ENCODE results near the gene ALAD.

The ALAD gene

GRCh38 chr9:113425072-113425471, 24.0 kb upstream of the ALAD start:
- Histone ChIP-seq H2AFZ (ENCODE audit: low read length) (no peak overlapping the region), H3K4me2 (ENCODE audit: low read depth, low read length) (no peak overlapping the region), H4K20me1 (ENCODE audit: insufficient read depth, low read length) (no peaks in the 10 kb centered on the region), H3K27me3 (replicated peaks; ENCODE audit: insufficient read depth, low read length) (no peaks in the 10 kb centered on the region), H3K4me1 (ENCODE audit: low read length) (no peaks in the 10 kb centered on the region), H3K79me2 (ENCODE audit: low read length) (no peaks in the 10 kb centered on the region), H3K27ac (ENCODE audit: low read length) (no peak overlapping the region), H3K36me3 (replicated peaks; ENCODE audit: insufficient read depth, low read length) (no peaks in the 10 kb centered on the region), H3K9me3 (replicated peaks; ENCODE audit: insufficient read depth, low read length) (no peaks in the 10 kb centered on the region), H3K9me2 (replicated peaks; ENCODE audit: insufficient read depth, low read length) (no peaks in the 10 kb centered on the region), H3K9ac (ENCODE audit: low read length) (no peak overlapping the region), H3K4me3 (ENCODE audit: low read length) (no peak overlapping the region), H3F3A (ENCODE audit: insufficient read depth, low read length) (no peaks in the 10 kb centered on the region)
- TF ChIP-seq CTCF (IDR thresholded peaks at IDR 0.05; ENCODE audit: low read length): no peak
- no peak for TF ChIP-seq EZH2 (optimal IDR thresholded peaks at IDR 0.05; ENCODE audit: low read depth, low read length)
- no peak for TF ChIP-seq EZH2phosphoT487 (IDR thresholded peaks at IDR 0.05; ENCODE audit: low read length)
- DNase-seq: no peak

- Histone ChIP-seq H3K27me3 (replicated peaks; ENCODE audit: insufficient read depth, low read length) (no peaks in the 10 kb centered on the region), H3K27ac (ENCODE audit: low read length) (no peak overlapping the region), H3K79me2 (ENCODE audit: low read length) (no peaks in the 10 kb centered on the region), H3K9me3 (replicated peaks; ENCODE audit: insufficient read depth, low read length) (no peaks in the 10 kb centered on the region), H4K20me1 (ENCODE audit: insufficient read depth, low read length) (no peaks in the 10 kb centered on the region), H3K4me1 (ENCODE audit: low read length) (peaks cover 3% of the 10 kb centered on the region), H2AFZ (ENCODE audit: low read length) (no peak overlapping the region), H3K9ac (ENCODE audit: low read length) (no peak overlapping the region), H3K4me2 (ENCODE audit: low read depth, low read length) (no peak overlapping the region), H3K4me3 (ENCODE audit: low read length) (no peak overlapping the region), H3K9me2 (replicated peaks; ENCODE audit: insufficient read depth, low read length) (no peaks in the 10 kb centered on the region), H3F3A (ENCODE audit: insufficient read depth, low read length) (no peaks in the 10 kb centered on the region; the same call in 1 of the 2 replicates), H3K36me3 (replicated peaks; ENCODE audit: insufficient read depth, low read length) (no peaks in the 10 kb centered on the region)
- DNase-seq: no peak
- no peak for TF ChIP-seq CTCF (IDR thresholded peaks at IDR 0.05; ENCODE audit: low read length)
- no peak for TF ChIP-seq EZH2 (optimal IDR thresholded peaks at IDR 0.05; ENCODE audit: low read depth, low read length)
- no peak for TF ChIP-seq EZH2phosphoT487 (IDR thresholded peaks at IDR 0.05; ENCODE audit: low read length)
Observed at GRCh38 chr9:113421726-113422125, 20.6 kb upstream of the ALAD start.

- Histone ChIP-seq H3K4me3 (ENCODE audit: low read length) (no peak overlapping the region), H3K4me2 (ENCODE audit: low read depth, low read length) (no peak overlapping the region), H3F3A (ENCODE audit: insufficient read depth, low read length) (peaks cover 8% of the 10 kb centered on the region; the same call in 1 of the 2 replicates), H3K36me3 (replicated peaks; ENCODE audit: insufficient read depth, low read length) (no peaks in the 10 kb centered on the region), H3K27me3 (replicated peaks; ENCODE audit: insufficient read depth, low read length) (no peaks in the 10 kb centered on the region), H4K20me1 (ENCODE audit: insufficient read depth, low read length) (no peaks in the 10 kb centered on the region), H3K27ac (ENCODE audit: low read length) (no peak overlapping the region), H2AFZ (ENCODE audit: low read length) (no peak overlapping the region), H3K4me1 (ENCODE audit: low read length) (peaks cover 16% of the 10 kb centered on the region), H3K9me2 (replicated peaks; ENCODE audit: insufficient read depth, low read length) (no peaks in the 10 kb centered on the region), H3K79me2 (ENCODE audit: low read length) (no peaks in the 10 kb centered on the region), H3K9ac (ENCODE audit: low read length) (no peak overlapping the region), H3K9me3 (replicated peaks; ENCODE audit: insufficient read depth, low read length) (no peaks in the 10 kb centered on the region)
- no peak for TF ChIP-seq EZH2 (optimal IDR thresholded peaks at IDR 0.05; ENCODE audit: low read depth, low read length)
- no peak for TF ChIP-seq CTCF (IDR thresholded peaks at IDR 0.05; ENCODE audit: low read length)
- no peak for TF ChIP-seq EZH2phosphoT487 (IDR thresholded peaks at IDR 0.05; ENCODE audit: low read length)
- no peak for DNase-seq
Observed at GRCh38 chr9:113417370-113417769, 16.3 kb upstream of the ALAD start.

All from MM.1S (cell line).